GM18498 (cell line): ENCODE data around the gene PSENEN.
"Not testable (repeated sequence)": the region's sequence is repeated elsewhere in the genome, so short reads cannot be mapped to it uniquely, and the experiment has no call there.

Experiments
- ATAC-seq: cut with Tn5 transposase; IDR thresholded peaks from one replicate; pipeline ENCODE4 v1.9.1; 2021; ENCODE audit warnings: mild to moderate bottlenecking, moderate library complexity; ENCODE audit not compliant: unreplicated experiment

The PSENEN gene

DNA sequence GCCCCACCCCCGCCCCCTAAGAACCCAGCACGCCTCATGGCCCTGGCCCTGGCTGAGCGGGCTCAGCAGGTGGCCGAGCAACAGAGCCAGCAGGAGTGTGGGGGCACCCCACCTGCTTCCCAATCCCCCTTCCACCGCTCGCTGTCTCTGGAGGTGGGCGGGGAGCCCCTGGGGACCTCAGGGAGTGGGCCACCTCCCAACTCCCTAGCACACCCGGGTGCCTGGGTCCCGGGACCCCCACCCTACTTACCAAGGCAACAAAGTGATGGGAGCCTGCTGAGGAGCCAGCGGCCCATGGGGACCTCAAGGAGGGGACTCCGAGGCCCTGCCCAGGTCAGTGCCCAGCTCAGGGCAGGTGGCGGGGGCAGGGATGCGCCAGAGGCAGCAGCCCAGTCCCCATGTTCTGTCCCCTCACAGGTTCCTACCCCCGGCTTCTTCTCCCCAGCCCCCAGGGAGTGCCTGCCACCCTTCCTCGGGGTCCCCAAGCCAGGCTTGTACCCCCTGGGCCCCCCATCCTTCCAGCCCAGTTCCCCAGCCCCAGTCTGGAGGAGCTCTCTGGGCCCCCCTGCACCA, 41.9 kb downstream of the PSENEN start:
- no peak for ATAC-seq

DNA sequence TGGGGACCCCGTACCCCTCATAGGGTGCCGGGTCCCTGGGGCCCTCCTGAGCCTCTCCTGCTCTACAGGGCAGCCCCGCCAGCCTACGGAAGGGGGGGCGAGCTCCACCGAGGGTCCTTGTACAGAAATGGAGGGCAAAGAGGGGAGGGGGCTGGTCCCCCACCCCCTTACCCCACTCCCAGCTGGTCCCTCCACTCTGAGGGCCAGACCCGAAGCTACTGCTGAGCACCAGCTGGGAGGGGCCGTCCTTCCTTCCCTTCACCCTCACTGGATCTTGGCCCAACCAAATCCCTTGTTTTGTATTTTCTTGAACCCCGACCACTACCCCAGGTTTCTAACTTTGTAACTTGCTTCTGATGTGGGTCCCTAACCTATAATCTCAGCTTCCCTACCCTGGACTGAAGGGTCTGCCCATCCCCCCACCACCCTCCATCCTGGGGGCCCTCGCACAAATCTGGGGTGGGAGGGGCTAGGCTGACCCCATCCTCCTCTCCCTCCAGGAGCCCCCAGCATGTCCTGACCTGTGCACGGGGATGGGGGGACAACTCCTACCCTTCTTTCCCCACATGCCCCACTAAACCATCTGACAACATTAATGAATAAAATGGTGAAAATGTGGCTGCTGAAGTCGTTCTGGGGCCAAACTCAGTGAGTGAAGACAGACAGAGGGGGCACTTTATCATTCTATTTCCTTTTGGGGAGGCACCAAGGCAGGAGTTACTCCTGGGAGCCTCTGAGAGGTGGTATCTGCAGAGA, 42.9 kb downstream of the PSENEN start:
- no peak for ATAC-seq

DNA sequence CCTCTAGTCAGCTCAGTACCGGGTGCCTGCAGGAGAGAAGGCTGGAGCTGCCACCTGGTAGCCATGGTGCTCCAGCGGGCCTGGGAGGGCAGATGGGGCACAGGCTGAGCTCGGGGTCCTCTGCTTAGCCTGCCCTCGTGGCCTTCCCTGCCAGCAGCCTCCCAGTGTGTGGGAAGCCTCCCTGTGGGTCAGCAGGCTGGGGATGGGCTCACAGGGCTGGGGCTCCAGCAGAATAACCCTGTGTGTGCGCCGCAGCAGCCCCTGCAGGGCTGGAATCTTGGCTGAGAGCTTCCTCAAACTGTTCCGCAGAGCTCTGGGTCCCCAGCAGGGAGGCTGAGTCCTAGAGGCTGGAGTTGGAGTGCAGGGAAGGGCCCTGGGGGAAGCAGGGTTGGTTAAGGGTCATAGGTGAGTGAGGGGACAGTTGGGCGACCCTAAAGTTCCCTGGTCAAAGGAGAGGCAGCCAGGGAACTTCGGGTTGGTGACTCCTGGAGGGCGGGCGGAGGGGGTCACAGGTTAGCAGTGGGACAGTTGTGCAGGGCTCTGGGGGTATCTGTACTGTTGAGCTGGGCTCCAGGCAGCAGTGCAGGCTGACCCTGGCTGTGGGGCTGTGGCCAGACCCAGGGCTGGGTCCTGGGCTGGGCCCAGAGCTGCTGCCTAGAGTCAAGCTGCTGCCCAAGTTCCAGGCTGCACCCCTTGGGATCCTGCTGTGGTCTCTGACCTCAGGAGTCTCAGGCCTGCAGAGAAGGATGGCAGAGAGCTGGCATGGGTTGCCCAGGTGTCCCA, 43.9 kb downstream of the PSENEN start:
- no peak for ATAC-seq

DNA sequence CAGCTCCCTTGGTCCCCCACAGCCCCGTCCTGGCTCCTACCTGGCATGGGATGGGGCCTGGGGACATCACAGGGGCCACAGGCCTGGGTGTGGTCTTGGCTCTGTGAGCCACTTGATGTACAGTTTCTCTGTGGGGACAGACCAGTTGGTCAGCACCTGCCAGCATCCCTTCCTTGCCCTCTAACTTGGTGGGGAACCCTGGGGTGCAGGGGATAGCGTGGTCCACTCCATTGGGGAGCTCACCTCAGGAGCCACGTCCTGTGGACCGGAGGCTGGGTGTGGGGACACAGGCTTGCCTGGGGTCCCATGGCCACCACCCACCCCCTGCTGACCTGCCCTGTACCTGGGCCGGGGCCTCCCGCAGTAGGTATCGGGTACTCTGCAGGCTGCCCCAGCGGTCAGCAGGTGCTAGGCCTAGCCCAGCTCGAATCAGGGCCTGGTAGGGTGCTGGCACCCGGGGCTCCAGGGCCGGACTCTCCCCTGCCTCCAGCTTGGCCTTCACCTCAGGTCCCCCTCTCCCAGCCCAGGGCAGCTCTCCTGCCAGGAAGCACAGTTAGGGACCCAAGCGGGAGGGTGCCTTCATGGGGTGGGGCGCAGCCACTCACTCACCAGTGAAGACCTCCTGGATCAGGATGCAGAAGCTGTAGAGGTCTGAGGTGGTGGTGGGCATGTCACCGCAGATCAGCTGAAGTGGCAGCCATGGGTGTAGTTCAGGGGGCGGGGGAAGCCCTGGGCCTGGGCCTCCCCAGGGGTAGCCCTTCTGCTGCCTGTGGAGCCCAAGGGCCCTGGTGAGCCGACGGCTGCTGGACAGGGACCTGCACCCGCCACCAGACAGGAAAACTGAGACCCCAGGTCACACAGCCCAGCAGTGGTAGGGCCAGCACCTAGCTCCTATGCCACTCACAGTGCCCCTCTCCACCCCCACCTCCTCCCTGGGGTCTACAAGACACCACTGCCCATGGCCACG, 44.8 kb downstream of the PSENEN start:
- ATAC-seq, result no peak

DNA sequence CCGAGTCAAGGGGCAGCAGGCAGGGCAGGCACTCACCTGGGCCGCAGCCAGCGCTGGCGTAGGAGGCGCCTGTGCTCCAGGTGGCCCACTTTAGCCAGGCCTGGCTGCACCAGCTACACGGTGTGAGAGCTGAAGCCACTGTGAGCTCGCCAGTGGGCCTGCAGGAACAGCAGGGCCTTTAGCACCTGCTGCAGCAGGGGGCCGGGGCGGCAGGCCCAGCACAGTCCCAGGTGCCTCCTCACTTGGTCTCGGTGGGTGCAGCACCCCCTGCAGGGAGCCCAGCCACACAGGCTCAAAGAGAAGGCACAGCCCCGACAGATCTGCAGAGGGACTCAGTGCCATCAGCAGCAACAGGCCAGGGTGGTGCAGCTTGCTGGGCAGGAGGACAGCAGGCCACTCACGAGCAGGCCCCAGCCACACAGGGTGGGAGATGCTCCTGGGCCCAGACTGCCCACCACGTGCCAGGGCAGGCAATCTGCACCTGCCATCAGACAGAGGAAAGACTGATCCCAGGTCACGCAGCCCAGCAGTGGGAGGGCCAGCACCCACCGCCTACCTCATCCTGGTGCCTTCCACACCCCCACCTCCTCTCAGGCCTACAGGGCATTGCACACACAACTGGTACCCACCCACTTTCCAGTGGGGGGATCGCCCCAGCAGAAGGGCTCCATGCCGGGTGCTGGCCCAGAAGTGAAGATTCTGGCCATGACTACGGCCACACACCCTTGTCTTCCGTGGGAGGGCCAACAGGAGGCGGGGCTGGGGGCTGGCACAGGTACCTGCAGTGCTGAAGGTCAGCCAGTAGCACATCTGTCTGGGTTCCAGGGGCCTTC, 45.7 kb downstream of the PSENEN start:
- ATAC-seq, result no peak

DNA sequence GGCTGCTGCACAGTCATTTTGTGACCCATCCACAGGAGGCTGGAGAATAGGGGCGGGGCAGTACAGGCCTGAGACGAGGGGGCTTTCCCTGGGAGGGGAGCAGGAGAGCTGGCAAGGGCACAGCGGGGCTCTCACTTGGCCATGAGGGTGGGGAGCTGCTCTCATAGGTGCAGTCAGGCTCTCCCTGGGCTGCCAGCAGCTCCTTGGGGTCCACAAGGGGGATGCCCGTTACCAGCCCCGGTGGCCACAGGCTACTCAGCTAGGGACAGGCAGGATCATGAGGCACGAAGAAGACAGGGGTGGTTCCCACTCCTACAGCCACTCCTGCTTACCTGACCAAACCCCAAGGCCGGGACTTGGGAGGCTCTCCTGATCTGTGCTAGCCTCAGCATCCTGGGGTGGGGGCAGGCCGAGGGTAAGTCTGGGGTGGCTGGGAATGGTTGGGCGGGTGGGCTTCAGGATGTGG, 46.4 kb downstream of the PSENEN start:
- no peak for ATAC-seq

DNA sequence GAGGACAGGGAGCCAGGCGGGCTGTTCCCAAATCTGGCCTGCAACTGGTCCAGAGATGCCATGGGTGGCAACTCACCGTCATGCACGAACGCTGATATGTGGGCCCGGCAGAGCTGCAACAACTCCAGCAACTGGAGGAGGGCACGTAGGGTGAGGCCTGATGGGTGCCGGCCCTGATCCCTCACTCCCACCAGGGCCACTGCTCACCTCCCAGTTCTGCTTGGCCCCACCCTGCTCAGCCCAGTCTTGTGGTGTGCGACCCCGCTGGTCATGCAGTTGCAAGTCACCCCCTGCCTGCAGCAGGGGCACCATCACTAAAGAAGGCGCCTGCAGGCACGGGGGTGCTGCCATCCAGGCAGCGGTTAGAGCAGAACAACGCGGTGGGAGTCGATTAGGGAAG, 46.9 kb downstream of the PSENEN start:
- no peak for ATAC-seq

DNA sequence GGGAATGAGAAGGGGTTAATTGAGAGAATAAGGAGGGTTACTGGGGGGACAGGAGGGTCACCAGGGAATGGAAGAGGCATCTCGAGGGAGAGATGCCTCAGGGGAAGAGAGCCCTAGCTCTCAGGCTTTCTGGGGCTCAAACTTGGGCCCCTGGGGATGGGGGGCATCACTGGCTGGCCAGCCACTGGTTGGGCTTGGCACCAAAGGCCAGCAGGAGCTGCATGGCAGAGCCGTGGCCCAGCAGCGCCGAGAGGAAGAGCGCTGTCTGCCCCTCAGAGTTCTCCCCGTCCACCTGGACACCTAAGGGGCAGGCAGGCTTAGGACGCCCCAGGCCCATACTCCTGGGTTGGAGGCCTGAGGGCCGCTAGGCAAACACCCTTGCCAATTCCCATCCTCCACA, 47.4 kb downstream of the PSENEN start:
- no peak for ATAC-seq

DNA sequence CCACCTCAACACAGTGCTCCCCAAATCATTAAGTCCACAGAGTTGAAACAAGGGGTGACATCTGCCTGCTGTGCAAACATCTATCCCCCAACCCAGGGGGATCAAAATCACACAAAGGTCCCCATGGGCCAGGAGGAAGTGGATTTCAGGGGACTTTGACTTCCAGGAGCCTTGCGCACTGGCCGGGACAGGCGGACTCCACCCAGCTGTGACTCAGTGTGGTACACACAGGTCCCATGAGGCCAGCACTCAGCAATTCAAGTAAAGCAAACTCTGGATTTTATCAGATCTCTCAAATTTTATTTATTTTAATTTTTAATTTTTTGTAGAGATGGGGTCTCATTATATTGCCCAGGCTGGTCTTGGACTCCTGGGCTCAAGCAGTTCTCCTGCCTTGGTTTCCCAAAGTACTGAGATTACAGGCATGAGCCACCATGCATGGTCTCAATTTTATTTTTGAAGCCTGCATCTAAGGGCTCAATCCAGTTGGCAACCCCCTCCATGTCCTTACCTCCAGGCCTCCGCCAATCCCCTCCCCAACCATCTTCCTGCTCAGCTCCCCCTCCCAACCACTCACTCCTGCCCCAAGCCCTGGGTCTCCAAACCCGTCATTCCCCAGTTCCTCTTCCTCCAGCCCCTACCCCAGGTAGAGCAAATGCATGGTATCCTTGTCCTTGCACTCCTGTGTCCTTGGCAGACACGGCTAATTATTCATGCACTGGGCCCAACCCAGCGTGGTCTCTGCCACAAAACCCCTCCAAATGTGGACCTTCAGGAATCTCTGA, 48.1 kb downstream of the PSENEN start:
- no peak for ATAC-seq

DNA sequence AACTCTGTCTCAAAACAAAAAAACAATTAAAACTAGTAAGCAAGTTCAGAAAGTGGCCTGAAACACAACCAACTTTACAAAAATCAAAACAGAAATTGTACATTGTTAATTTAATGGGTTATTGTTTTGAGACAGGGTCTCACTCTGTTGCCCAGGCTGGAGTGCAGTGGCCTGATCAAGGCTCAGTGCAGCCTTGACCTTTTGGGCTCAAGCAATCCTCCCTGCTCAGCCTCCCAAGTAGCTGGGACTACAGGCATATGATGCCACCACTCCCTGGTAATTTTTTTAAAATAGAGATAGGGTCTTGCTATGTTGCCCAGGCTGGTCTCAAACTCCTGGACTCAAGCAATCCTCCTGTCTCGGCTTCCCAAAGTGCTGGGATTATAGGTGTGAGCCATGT, 50.1 kb downstream of the PSENEN start:
- ATAC-seq, result not testable (repeated sequence)
